SK-N-MC (cell line): ENCODE data around the gene CAMK2B.

ENCODE experiments used
- EZH2 ChIP-seq: fragments of 200-600 bp; sonication (generic); IDR thresholded peaks from one replicate; pipeline ENCODE4 v1.6.1; 2017; ENCODE audit warnings: antibody characterized with exemption
- POLR2AphosphoS5 ChIP-seq: IDR thresholded peaks from 2 replicates; pipeline ENCODE4 v1.6.1; 2012; ENCODE audit warnings: mild to moderate bottlenecking, low read depth, low read length, borderline replicate concordance

- no peak for TF ChIP-seq EZH2
- TF ChIP-seq POLR2AphosphoS5 = no peak
These were observed 84.3 kb downstream of the CAMK2B start for GRCh38 chr7:44240983-44241510.
